HG02970 (cell line): ENCODE data around the gene ETFB.

Experiments
- ATAC-seq: cut with Tn5 transposase; IDR thresholded peaks from one replicate; pipeline ENCODE4 v1.9.1; 2021; ENCODE audit warnings: mild to moderate bottlenecking, moderate library complexity, moderate number of reproducible peaks; ENCODE audit not compliant: unreplicated experiment, low FRiP score

The ETFB gene

DNA sequence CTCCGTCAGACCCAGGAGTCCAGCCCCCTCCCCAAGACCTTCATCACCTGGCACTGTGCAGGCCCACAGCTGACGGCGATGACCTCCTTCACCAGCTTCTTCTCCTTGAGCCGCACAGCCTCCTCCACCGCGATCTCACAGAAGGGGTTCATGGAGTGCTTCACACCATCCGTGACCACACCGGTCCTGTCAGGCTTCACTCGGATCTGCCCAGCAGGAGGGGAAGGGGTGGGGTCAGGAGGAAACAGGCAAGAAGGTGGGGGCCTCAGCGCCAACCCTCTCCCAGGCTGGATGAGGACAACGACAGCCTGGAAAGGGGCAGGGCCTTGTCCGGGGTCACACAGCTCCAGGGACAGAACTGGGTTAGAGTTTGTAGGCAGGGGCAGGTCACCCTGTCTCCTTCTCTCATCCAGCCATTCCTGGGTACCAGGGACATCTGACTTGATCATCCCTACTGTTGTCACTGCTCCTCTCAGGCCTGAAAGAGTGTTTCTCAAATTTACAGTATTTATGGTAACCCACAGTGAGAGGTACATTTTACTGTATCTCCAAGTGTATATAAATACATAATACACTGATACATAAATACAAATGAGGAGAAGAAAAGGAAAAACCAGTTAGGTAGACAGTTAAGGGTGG is 12.0 kb downstream of the ETFB start:
- ATAC-seq: no peak

DNA sequence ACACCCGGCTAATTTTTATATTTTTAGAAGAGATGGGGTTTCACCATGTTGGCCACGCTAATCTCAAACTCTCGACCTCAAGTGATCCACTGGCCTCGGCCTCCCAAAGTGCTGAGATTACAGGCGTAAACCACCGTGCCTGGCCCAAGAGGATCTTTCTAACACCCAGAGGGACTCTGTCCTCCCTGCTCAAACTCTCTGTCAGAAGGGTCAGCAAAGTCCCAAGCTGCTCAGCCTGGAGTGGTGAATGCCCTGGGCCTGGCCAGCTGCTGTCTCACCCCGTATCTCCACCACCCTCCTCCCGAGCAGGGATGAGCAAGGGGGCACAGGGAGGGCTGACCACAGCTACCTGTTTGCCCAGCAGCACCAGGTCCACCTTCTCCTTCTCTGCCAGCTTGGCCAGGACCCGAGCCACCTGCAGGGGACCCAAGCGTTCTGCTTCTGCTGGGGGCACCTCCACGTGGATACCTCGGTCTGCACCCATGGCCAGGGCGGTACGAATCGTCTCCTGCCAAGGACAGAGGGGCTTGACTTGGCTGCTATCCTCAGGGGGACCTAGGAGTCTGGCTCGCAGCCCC is 13.3 kb downstream of the ETFB start:
- ATAC-seq: no peak

DNA sequence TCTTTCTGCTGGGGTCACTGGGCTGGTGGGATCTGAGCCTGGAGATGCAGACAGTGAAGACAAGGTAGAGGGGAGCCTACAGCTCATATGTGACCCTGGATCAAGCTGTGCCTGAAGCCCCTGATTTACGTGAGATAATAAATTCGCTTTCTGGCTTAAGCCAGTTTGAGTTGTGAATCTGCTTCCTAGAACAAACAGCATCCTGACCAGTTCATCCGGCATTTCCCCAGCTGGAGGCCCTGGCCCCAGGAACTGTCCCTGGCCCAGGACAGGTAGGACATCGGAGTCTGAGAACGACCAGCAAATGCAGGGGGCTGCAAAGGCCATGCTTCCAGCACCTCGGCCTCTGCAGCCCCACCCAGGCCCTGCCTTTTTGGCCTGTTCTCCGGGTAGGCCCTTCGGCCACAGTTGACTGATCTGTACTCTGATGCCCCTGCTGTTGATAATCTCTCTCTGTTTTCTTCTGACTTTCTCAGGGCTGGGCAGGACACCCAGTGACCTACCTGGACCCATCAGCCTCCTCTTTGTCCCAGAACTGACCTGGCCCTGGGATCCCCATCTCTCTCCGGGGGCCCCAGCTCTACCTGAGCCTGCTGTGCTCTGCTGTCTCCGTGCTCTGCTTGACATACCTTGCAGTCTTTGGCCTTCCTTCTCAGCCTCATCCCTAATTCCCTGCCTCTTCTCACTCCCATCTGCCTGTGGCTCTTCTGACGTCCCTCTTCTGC is 14.8 kb downstream of the ETFB start:
- no peak for ATAC-seq

DNA sequence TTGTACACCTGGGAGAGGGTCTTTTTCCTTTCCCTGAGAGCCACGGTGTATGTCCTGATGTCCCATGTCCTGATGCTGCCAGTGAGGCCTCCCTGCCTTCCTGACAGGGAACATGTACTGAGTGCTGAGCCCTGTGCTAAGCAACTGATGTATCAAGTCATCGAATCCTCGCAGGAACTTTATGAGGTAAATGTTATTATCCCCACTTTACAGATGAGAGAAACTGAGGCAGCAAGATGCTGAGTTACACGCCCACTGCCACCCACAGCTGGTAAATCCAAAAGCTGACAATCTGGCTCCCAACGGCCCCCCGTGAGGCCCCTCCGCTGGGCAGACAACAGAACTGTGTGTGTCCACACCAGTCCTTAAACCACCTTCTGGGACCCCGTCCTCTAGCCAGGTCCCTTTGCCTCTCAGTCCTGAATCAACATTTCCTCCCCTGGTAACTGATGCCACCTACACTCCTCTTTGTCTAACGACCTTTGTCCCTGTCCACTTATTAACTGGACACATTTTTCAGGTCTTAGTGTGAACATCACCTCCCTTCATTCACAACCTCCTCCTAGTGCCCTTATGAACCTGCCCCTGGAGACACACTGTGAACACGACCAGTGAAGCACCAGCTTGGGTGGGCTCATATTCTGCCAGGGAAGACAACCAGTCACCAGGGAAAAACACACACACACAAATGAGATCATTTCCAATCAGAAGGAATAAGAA is 18.8 kb downstream of the ETFB start:
- ATAC-seq: no peak

DNA sequence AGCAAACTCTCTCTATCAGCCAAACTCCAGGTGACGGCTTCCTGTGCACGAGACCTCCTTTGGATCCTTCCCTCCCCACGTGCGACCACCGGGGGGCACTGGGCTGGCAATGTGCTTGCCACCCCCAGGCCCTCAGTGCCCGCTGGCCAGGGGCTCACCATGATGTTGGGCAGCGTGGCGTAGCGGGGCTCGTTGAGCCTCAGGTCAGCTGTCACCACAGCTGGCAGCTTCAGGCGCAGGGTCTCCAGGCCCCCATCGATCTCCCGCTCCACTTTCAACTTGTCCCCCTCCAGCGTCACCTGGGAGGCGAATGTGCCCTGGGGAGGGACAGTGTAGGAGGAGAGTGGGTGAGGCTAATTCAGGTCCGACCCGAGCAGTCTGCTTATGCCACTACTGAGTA is 19.4 kb downstream of the ETFB start:
- ATAC-seq: no peak

DNA sequence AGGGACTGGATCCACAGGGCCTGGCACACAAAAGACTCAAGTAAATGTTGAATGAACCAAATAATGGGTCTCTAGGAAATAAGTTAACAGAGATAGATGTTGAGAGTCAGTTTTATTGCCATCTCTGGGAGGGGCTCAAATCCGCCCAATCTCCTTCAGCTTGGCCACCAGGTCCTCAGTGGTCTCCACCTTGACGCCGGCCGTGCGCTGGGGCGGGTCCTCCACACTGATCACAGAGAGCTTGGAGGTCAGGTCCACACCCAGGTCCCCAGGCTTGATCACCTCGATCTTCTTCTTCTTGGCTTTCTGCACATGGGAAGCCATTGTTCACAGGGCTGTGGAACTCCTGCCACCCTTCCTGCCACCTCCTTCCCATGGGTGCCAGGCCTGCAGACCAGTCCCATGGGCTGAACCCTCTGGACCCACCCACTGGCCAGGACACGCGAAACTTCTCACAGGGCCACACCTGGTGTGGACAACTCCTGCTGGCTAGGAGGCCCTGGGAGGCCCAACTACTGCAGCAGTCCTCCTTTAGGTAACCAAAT is 21.0 kb downstream of the ETFB start:
- ATAC-seq: no peak

DNA sequence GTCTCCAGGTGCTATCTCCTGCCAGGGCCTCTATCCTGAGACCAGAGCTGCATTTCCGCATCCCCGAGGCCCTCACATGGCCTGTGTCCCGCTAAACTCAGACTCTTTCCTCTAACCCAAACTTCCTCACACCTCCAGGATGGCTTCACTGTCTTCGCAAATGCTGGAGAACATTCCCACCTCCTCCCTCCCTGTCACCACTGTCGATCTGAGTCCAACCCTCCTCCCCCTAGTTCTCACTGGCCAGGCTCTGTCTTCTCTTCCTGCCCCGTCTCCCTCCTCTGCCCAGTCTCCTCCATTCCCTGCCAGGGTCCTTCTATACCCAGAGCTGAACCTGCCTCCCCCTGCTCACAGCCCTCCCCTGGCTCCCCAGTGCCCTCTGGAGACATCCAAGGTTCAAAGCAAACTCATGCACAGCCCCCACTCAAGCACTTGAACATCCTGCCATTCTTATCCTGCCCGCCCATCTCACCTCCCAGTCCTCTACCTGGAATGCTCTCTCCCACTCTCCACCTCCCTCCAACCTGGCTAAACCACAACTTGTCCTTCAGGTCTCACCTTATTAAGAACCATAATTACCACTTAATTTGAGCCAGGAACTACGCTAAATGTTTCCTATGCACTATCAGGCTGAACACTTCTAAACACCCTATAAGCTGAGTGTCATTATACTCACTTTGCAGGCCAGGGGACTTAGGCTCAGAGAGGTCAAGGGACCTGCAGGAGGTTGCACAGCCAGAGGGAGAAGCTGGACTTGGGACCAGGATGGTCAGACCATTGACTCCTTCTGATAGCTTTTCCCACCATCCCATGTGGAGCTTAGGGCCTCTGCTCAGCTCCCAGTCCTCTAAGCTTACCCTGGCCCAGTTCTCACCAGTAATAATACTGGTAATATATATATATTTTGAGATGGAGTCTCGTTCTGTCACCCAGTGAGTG is 23.3 kb downstream of the ETFB start:
- no peak for ATAC-seq

DNA sequence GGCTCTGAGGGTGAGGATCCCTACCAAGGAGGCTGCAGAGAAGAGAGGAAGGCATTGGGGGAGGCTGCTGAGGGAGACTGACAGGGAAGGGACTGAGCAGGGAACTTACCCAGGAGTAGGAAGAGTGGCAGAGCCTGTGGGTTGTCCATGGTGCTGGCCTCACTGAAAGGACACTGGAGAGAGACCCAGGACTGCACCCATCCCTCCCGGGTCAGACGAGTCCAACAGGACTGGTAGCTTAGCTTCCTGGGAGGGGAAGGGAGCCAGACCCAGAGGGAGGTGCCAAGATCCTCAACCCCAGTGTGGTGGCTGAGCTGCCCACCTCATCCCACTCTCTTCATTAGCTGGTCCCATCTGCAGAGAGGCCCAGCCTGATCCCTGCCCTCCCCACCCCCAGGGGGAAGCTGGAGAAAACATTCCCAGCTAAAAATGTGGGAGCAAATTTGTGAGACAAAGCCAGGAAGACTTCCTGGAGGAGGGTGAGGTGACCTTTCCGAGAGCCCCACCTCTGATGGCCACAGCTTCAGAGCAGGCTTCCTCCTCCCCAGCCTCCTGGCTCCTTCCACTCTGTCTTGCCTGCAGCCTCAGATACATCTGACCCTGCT is 24.1 kb downstream of the ETFB start, which contains the start of gene VSIG10L:
TSS of gene VSIG10L (minus strand) at position 164 of the 605 bp plus-strand sequence. CDS start at position 149, 15 bp downstream.
- no peak for ATAC-seq

DNA sequence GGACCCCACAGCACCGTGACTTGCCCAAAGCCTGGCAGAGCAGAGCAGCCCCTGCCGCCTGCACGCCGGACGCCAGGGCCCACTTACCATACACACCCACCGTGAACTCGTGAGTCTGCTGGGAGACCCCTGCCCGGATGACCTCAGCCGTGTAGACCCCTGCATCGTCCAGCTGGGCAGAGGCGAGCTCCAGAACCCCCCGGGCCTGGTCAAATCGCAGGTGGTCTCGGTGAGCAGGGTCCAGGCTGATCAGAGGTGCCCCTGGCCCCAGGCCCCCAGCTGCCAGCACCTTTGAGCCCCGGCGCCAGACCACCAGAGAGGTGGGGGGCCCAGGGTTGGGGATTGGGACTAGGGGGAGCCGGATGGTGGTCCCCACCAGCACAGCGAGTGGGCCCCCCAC is 25.1 kb downstream of the ETFB start:
- no peak for ATAC-seq

DNA sequence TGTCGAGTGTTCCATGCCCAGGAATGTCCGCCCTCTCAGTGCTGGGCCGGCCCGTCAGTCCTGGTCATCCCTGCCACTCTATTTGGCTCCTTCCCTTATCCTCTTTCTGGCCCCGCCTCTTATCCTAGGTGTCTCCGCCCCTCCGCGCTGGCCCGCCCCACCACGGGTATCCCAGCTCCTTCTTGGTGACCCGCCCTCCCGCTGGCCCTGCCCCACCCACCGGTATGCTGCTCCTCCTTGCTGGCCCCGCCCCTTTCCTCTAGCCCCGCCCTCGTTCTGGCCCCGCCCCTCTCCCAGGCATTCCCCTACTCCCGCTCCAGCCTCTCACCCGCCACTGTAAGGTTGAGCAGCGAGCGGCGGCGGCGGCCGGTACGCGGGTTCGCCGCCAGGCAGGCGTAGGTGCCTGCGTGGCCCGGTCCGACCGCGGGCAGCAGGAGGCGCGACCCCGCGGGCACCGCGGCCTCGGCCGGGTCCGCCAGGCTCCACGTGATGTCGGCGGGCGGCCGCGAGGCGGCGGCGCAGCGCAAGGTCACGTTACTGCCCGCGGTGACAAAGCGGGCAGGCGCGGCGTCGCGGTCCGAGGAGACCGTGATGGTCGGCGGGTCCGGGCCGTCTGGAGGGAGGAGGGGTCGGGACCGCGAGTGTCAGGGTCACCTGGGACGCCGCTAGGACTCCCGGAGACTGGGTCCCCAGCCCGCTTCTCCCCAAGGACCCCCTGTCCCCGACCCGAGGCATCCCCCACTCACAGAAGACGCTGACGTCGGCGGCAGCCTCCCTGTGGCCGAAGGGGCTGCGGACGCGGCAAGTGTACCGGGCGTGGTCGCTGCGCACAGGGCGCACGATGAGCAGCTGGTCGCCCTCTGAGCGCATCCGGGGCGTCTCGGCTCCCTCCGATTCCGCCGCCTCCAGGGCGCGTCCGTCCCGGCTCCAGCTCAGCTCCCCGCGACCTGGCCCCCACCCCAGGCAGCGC is 26.2 kb downstream of the ETFB start:
- peak; percentile 47 for ATAC-seq

DNA sequence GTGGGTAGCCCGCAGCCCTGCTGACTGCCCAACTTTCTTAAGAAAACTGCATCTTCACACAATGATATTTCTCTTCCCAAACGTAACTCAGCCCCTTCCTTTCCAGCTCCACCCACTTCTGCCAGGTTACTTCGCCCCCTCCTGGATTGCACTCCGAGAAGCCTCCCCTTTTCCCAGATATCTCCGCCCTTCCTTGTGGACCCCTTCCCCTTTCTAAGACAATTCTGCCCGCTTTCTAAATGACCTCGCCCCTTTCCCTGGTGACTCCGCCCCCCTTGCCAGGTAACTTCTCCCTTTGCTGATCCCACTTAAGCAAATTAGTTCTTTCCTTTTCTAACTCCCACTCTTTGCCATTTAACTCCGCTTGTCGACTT is 26.9 kb downstream of the ETFB start:
- ATAC-seq: no peak

DNA sequence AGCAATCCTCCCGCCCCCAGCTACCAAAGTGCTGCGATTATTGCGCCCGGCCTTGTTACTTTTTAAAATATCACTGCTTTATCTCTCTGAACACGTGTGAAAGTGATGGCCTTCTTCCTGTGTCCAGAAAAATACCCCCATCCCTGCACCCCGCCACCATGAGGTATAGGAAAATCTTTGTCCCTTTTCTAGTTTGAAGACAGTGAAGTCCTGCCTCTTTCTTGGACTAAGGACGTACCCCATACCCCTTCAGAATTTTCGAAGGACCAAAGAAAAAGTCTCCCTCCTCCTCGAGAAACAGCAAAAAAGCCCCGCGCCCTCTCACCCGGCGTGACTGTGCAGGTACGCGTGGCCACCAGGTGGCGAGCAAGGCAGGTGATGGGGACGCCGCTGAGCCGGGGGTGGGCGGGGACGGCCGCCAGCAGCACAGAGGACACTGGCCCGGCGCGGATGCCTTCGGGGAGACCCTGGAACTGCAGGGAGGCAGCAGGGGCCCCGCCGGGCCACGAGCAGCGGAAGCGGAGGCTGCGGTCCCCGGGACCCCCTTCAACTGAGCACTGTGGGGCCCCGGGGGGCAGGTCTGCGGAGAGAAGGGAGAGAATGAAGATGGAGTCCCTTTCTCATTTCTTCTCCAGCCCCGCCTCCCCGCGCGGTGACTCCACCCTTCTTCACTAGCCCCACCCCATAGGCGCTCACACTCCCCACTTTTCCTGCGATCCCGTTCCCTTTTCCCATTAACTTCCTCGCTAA is 27.4 kb downstream of the ETFB start:
- peak; percentile 59 for ATAC-seq

DNA sequence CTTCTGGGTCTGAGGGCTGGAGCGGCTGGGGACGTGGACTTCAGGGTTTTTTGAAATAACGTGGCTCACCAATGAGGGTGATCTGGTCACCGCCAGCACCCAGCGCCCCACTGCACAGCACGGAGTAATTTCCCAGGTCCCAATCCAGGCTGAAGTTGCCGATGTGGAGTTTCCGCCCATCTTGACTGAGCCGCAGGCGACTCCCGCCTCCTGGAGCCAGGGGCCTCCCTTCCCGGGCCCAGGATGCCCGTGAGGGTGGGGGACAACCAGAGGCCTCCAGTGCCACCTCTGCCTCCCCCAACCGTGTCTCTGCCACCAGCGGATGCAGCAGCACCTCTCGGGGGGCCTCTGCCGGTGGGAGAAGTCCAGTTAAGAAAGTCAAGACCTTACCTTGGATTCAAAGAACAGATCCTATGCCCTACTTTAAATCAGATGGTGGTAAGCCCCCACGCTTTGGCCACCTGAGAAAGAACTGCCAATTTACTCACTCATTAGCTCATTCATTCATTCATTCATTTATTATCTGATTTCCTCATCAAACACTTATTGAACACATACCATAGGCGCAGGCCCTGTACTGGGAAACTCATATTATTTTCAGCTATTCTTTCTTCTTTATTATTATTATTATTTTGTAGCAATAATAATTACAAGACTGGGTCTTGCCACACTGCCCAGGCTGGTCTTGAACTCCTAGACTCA is 28.2 kb downstream of the ETFB start:
- ATAC-seq: no peak

DNA sequence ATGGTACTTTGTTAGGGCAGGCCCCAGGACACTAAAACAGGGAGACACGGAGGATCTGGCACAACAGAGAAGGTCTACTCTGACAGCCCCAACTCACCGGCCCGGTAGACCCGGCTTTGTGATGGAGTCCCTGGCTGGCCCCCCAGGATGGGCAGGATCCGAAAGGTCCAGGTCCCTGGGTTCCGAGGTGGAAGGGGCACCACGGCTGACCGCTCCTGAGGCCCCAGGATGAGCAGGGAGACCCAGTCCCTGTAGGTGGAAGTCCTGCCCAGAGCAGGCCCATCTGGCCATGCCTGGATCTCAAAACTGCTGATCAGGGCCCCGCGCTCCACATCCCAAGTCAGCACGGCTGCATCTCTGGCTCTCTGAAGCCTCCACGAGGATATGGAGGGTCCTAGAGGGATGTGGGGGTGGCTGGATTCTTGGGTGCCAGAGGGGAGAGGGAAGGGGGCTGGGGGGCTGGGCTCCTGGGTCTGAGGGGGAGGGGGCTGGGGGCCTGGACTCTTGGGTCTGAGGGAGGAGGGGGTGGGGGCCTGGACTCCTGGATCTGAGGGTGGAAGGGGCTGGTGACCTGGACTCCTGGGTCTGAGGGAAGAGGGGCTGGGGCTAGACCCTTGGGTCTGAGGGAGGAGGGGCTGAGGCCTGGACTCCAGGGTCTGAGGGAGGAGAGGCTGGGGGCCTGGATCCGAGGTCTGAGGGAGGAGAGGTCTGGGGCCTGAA is 28.9 kb downstream of the ETFB start:
- ATAC-seq: no peak

DNA sequence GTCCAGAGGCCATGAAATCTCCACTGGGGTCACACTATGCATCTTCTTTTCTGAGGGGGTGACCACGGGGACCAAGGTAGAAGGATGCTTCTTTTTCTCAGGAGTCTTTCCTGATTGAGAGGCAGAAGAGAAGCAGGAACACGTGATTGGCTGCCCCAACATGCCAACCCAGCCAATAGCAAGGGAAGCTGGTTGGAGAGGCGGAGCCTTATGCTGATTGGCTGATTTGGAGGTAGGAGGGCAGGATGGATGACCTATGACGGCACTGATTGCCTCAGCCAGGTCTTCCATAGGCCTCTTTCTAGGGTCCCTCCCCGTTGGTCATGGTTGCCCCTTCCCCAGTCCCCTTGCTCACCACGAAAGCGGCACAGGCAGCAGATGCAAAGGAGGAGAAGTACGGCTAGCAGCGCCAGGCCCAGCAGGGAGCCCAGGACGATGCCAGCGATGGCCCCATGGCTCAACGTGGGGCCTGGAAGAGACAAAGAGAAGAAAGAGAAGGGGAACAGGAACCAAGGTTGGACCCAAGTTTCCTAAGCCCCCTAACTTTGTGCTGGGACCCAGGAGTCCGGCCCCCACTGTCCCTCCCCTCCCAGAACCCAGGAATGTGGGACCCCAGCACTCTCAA is 32.2 kb downstream of the ETFB start:
- no peak for ATAC-seq

DNA sequence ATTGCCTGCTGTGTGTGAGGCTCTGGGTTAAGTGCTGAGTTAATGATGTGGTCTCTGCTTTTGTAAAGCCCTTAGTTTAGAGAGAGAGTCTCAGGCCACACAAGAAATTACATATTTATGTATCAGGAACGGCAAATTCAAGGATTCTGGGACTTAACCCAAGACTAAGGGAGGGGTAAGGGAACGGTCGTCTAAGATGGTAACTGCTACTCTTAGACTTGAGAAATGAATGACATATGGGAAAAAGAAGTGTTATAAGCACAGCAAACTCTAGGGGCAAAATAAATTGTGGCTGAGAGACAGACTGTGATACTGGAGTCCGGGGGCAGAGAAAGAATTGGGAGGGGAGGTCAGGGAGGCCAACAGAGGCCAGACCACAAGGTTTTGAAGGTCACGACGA is 34.5 kb downstream of the ETFB start:
- no peak for ATAC-seq
